GM23338 (cell line): Measurements from ENCODE around the gene SURF4. TPM values are rescaled to one million over a fixed set of nuclear protein-coding genes. Genes with fewer than 3 reads are reported as not detected.

Source experiments
- ATAC-seq: fragments of 200-7000 bp; cut with Tn5 transposase; 3 replicates; pipeline ENCODE4 v1.9.1; 2020
- DNase-seq: peaks from one replicate; pipeline ENCODE4 v3.0.0-alpha.2; 2015; ENCODE audit warnings: low spot score
- H2AFZ ChIP-seq: fragments of 200-600 bp; sonication (generic); 2 replicates; pipeline ENCODE4 v1.8.0; 2016; ENCODE audit warnings: antibody characterized with exemption, mild to moderate bottlenecking, moderate library complexity
- H3F3A ChIP-seq: fragments of 200-600 bp; sonication (generic); replicated peaks from 2 replicates; pipeline ENCODE4 v1.8.0; 2017; ENCODE audit warnings: antibody characterized with exemption, mixed run types, low read depth
- H3K27ac ChIP-seq: fragments of 200-600 bp; sonication (generic); 2 replicates; pipeline ENCODE4 v1.6.1; 2016; ENCODE audit warnings: low read depth
- H3K27me3 ChIP-seq: fragments of 200-600 bp; sonication (generic); 2 replicates; pipeline ENCODE4 v1.8.0; 2016; ENCODE audit warnings: mild to moderate bottlenecking, mixed run types, moderate library complexity; ENCODE audit not compliant: insufficient read depth
- H3K36me3 ChIP-seq: fragments of 200-600 bp; sonication (generic); 2 replicates; pipeline ENCODE4 v1.8.0; 2016; ENCODE audit warnings: mild to moderate bottlenecking; ENCODE audit not compliant: insufficient read depth
- H3K4me1 ChIP-seq: fragments of 200-600 bp; sonication (generic); 2 replicates; pipeline ENCODE4 v1.8.0; 2016; ENCODE audit warnings: mild to moderate bottlenecking, moderate library complexity; ENCODE audit not compliant: insufficient read depth
- H3K4me2 ChIP-seq: fragments of 200-600 bp; sonication (generic); 2 replicates; pipeline ENCODE4 v1.7.1; 2017; ENCODE audit warnings: mixed run types
- H3K4me3 ChIP-seq: fragments of 200-600 bp; sonication (generic); 2 replicates; pipeline ENCODE4 v1.6.1; 2016; ENCODE audit warnings: mixed run types
- H3K79me2 ChIP-seq: fragments of 200-600 bp; sonication (generic); replicated peaks from 2 replicates; pipeline ENCODE4 v1.8.0; 2017; ENCODE audit warnings: mild to moderate bottlenecking; ENCODE audit not compliant: insufficient read depth
- H3K9me2 ChIP-seq: fragments of 200-600 bp; sonication (generic); 2 replicates; pipeline ENCODE4 v1.8.0; 2017; ENCODE audit not compliant: insufficient read depth
- H4K20me1 ChIP-seq: fragments of 200-600 bp; sonication (generic); replicated peaks from 2 replicates; pipeline ENCODE4 v1.8.0; 2017; ENCODE audit warnings: mild to moderate bottlenecking; ENCODE audit not compliant: insufficient read depth
- H3K27ac Mint-ChIP-seq: 2 replicates; pipeline ENCODE4 v1.8.0; 2020; ENCODE audit warnings: inconsistent platforms, mild to moderate bottlenecking, moderate library complexity, mixed read lengths
- H3K27me3 Mint-ChIP-seq: 3 replicates; pipeline ENCODE4 v1.8.0; 2022; ENCODE audit warnings: low read depth, mild to moderate bottlenecking, moderate library complexity, mixed read lengths, inconsistent platforms; ENCODE audit not compliant: insufficient read depth, poor library complexity
- H3K36me3 Mint-ChIP-seq: 3 replicates; pipeline ENCODE4 v1.8.0; 2021; ENCODE audit warnings: low read depth, mild to moderate bottlenecking, inconsistent platforms, moderate library complexity, mixed read lengths
- H3K4me1 Mint-ChIP-seq: 3 replicates; pipeline ENCODE4 v1.8.0; 2020; ENCODE audit warnings: mild to moderate bottlenecking, inconsistent platforms, mixed read lengths
- H3K4me3 Mint-ChIP-seq: 3 replicates; pipeline ENCODE4 v1.8.0; 2021; ENCODE audit warnings: moderate library complexity, mild to moderate bottlenecking, inconsistent platforms, mixed read lengths
- H3K9me3 Mint-ChIP-seq: 3 replicates; pipeline ENCODE4 v1.8.0; 2020; ENCODE audit warnings: moderate library complexity, mild to moderate bottlenecking, inconsistent platforms, mixed read lengths
- CREB1 ChIP-seq: fragments of 250-450 bp; sonication (Bioruptor Pico); IDR thresholded peaks from 2 replicates; pipeline ENCODE4 v1.5.0; 2020; ENCODE audit warnings: low read depth, mild to moderate bottlenecking, moderate library complexity
- CTCF ChIP-seq, 2 experiments: fragments of 200-600 bp in 1 of 2; sonication (generic) in 1 of 2; conservative IDR thresholded peaks; 2 replicates each; pipeline versions ENCODE4 v1.5.1 to v1.6.1; 2016 to 2017; ENCODE audit warnings: antibody characterized with exemption in 2 of 2, low read depth in 2 of 2, mild to moderate bottlenecking in 2 of 2, moderate library complexity in 1 of 2
- EZH2 ChIP-seq: fragments of 200-600 bp; sonication (generic); IDR thresholded peaks from one replicate; pipeline ENCODE4 v1.8.0; 2017; ENCODE audit warnings: antibody characterized with exemption, mild to moderate bottlenecking, low read depth; ENCODE audit not compliant: unreplicated experiment
- EZH2phosphoT487 ChIP-seq: fragments of 200-600 bp; sonication (generic); IDR thresholded peaks from one replicate; pipeline ENCODE4 v1.8.1; 2018; ENCODE audit warnings: antibody characterized with exemption; ENCODE audit not compliant: unreplicated experiment
- JUNB ChIP-seq: IDR thresholded peaks from one replicate; pipeline ENCODE4 v1.6.1; 2016; ENCODE audit warnings: antibody characterized with exemption; ENCODE audit not compliant: unreplicated experiment
- NANOG ChIP-seq: IDR thresholded peaks from 2 replicates; pipeline ENCODE4 v1.6.1; 2016; ENCODE audit warnings: antibody characterized with exemption, borderline replicate concordance
- POLR2AphosphoS5 ChIP-seq: IDR thresholded peaks from 2 replicates; pipeline ENCODE4 v1.6.1; 2016; ENCODE audit warnings: antibody characterized with exemption, low read depth
- STAT1 ChIP-seq: IDR thresholded peaks from one replicate; pipeline ENCODE4 v1.6.1; 2016; ENCODE audit warnings: antibody characterized with exemption; ENCODE audit not compliant: unreplicated experiment
- ZNF114 ChIP-seq: fragments of 250-450 bp; sonication (Bioruptor Pico); IDR thresholded peaks from 2 replicates; pipeline ENCODE4 v1.5.0; 2020; ENCODE audit warnings: mild to moderate bottlenecking, moderate library complexity
- ZNF331 ChIP-seq: fragments of 250-450 bp; sonication (Bioruptor Pico); IDR thresholded peaks from 2 replicates; pipeline ENCODE4 v1.5.0; 2020; ENCODE audit warnings: low read depth, mild to moderate bottlenecking, moderate library complexity
- polyA plus RNA-seq: library from polyadenylated mRNA; unstranded; fragments of >200 nt; fragmentation: Nextera tagmentation; extraction: Ambion mirVana; gene quantifications from 2 replicates; pipeline ENCODE4 v1.2.1, GENCODE V29; 2016
- total RNA-seq: library from RNA; depleted of rRNA; stranded (reverse); fragments of >200 nt; shearing (Covaris generic); gene quantifications from 2 replicates; pipeline ENCODE4 v1.2.3, GENCODE V29; 2014
- TF ChIP-seq, protein P1 (sequence below): fragments of 250-450 bp; sonication (Bioruptor Pico); IDR thresholded peaks from 2 replicates; pipeline ENCODE4 v1.5.0; 2020; ENCODE audit warnings: mild to moderate bottlenecking, moderate library complexity
- TF ChIP-seq, protein P2 (sequence below): IDR thresholded peaks from 2 replicates; pipeline ENCODE4 v1.6.1; 2016; ENCODE audit warnings: antibody characterized with exemption

The SURF4 gene
- total and polyA plus RNA-seq, 2 experiments from 2014 or later = 66.3 to 242 TPM

DNA sequence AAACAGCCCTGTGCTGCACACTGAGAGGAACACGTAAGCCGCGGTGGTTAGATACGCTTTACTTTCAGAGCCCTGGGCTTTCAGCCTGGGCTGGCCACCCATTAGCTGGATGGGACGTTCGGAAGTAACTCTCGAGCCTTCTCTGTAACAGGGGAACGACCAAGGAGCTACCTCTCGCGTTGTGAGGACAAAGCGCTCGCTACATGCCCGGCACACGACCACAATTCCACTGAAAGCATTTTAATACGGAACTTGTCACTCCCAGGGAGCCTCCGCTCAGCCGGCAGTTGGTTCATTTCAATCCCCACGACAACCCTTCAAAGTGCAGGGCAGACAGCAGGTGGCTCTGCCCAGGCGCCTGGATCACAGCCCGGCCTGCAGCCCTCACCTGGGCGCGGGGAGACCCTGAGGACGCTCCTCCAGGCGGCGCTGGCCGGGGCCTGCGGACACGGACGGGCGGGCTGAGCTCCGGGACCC lies 19.9 kb downstream of the SURF4 start:
- Mint-ChIP-seq H3K4me1 (peaks cover 8% of the 10 kb centered on the region; the same call in 2 of the 3 replicates), H3K36me3 (peaks cover 54% of the 10 kb centered on the region), H3K27ac (peak overlapping the region; percentile 95), H3K27me3 (peaks cover 19% of the 10 kb centered on the region), H3K9me3 (no peaks in the 10 kb centered on the region), H3K4me3 (peak overlapping the region; percentile 95)
- TF ChIP-seq ZNF331 (CRISPR knock-in tag) = no peak
- no peak for TF ChIP-seq CREB1 (CRISPR knock-in tag)
- no peak for TF ChIP-seq EZH2phosphoT487
- TF ChIP-seq, protein P1, sequence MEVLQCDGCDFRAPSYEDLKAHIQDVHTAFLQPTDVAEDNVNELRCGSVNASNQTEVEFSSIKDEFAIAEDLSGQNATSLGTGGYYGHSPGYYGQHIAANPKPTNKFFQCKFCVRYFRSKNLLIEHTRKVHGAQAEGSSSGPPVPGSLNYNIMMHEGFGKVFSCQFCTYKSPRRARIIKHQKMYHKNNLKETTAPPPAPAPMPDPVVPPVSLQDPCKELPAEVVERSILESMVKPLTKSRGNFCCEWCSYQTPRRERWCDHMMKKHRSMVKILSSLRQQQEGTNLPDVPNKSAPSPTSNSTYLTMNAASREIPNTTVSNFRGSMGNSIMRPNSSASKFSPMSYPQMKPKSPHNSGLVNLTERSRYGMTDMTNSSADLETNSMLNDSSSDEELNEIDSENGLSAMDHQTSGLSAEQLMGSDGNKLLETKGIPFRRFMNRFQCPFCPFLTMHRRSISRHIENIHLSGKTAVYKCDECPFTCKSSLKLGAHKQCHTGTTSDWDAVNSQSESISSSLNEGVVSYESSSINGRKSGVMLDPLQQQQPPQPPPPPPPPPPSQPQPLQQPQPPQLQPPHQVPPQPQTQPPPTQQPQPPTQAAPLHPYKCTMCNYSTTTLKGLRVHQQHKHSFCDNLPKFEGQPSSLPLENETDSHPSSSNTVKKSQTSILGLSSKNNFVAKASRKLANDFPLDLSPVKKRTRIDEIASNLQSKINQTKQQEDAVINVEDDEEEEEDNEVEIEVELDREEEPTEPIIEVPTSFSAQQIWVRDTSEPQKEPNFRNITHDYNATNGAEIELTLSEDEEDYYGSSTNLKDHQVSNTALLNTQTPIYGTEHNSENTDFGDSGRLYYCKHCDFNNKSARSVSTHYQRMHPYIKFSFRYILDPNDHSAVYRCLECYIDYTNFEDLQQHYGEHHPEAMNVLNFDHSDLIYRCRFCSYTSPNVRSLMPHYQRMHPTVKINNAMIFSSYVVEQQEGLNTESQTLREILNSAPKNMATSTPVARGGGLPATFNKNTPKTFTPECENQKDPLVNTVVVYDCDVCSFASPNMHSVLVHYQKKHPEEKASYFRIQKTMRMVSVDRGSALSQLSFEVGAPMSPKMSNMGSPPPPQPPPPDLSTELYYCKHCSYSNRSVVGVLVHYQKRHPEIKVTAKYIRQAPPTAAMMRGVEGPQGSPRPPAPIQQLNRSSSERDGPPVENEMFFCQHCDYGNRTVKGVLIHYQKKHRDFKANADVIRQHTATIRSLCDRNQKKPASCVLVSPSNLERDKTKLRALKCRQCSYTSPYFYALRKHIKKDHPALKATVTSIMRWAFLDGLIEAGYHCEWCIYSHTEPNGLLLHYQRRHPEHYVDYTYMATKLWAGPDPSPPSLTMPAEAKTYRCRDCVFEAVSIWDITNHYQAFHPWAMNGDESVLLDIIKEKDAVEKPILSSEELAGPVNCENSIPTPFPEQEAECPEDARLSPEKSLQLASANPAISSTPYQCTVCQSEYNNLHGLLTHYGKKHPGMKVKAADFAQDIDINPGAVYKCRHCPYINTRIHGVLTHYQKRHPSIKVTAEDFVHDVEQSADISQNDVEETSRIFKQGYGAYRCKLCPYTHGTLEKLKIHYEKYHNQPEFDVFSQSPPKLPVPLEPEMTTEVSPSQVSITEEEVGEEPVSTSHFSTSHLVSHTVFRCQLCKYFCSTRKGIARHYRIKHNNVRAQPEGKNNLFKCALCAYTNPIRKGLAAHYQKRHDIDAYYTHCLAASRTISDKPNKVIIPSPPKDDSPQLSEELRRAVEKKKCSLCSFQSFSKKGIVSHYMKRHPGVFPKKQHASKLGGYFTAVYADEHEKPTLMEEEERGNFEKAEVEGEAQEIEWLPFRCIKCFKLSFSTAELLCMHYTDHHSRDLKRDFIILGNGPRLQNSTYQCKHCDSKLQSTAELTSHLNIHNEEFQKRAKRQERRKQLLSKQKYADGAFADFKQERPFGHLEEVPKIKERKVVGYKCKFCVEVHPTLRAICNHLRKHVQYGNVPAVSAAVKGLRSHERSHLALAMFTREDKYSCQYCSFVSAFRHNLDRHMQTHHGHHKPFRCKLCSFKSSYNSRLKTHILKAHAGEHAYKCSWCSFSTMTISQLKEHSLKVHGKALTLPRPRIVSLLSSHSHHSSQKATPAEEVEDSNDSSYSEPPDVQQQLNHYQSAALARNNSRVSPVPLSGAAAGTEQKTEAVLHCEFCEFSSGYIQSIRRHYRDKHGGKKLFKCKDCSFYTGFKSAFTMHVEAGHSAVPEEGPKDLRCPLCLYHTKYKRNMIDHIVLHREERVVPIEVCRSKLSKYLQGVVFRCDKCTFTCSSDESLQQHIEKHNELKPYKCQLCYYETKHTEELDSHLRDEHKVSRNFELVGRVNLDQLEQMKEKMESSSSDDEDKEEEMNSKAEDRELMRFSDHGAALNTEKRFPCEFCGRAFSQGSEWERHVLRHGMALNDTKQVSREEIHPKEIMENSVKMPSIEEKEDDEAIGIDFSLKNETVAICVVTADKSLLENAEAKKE (CRISPR knock-in tag) = no peak
- TF ChIP-seq, protein P2, sequence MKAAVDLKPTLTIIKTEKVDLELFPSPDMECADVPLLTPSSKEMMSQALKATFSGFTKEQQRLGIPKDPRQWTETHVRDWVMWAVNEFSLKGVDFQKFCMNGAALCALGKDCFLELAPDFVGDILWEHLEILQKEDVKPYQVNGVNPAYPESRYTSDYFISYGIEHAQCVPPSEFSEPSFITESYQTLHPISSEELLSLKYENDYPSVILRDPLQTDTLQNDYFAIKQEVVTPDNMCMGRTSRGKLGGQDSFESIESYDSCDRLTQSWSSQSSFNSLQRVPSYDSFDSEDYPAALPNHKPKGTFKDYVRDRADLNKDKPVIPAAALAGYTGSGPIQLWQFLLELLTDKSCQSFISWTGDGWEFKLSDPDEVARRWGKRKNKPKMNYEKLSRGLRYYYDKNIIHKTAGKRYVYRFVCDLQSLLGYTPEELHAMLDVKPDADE = no peak
- no peak for TF ChIP-seq ZNF114
- no peak for TF ChIP-seq JUNB
- no peak for TF ChIP-seq CTCF (conservative IDR thresholded peaks at IDR 0.05; ENCODE audit: low read depth in 2 of 2)
- TF ChIP-seq POLR2AphosphoS5 = no peak
- TF ChIP-seq STAT1 = no peak
- TF ChIP-seq EZH2 = no peak
- TF ChIP-seq NANOG = no peak
- H3K4me3 ChIP-seq = peak overlapping the region; percentile 94
- peaks cover 15% of the 10 kb centered on the region for H3K36me3 ChIP-seq
- ATAC-seq (peak; percentile 9), DNase-seq (peak; percentile 51)
- no peak overlapping the region for H2AFZ ChIP-seq
- H3K27ac ChIP-seq = no peak overlapping the region
- H3F3A ChIP-seq = peaks cover 40% of the 10 kb centered on the region
- H4K20me1 ChIP-seq = peaks cover 26% of the 10 kb centered on the region
- no peaks in the 10 kb centered on the region for H3K27me3 ChIP-seq
- H3K4me2 ChIP-seq = peak overlapping the region; percentile 89
- no peaks in the 10 kb centered on the region for H3K9me2 ChIP-seq
- peaks cover 23% of the 10 kb centered on the region for H3K79me2 ChIP-seq
- H3K4me1 ChIP-seq = peaks cover 14% of the 10 kb centered on the region; the same call in 1 of the 2 replicates
